Renal cortex interstitium (tissue), 11 donors: Measurements from ENCODE around the gene KCTD20. TPM values are rescaled to one million over a fixed set of nuclear protein-coding genes. Genes with fewer than 3 reads are reported as not detected.
"Not testable (repeated sequence)": the region's sequence is repeated elsewhere in the genome, so short reads cannot be mapped to it uniquely, and the experiment has no call there.

ENCODE experiments used
- DNase-seq, 11 donors: peaks; one replicate each; pipeline ENCODE4 v3.0.0-alpha.2; 2013; ENCODE audit warnings: low read depth in 9 of 11, low spot score in 4 of 11; ENCODE audit errors: extremely low read depth in 1 of 11
- polyA plus RNA-seq, 3 donors: library from polyadenylated mRNA; unstranded; fragments of 120-200 nt; gene quantifications; one replicate each; pipeline ENCODE4 v1.2.1, GENCODE V29; 2013; ENCODE audit not compliant: insufficient read length in 3 of 3

Gene KCTD20
- polyA plus RNA-seq, 3 donors: 49.2 to 61.4 (median 51.6) TPM

DNA sequence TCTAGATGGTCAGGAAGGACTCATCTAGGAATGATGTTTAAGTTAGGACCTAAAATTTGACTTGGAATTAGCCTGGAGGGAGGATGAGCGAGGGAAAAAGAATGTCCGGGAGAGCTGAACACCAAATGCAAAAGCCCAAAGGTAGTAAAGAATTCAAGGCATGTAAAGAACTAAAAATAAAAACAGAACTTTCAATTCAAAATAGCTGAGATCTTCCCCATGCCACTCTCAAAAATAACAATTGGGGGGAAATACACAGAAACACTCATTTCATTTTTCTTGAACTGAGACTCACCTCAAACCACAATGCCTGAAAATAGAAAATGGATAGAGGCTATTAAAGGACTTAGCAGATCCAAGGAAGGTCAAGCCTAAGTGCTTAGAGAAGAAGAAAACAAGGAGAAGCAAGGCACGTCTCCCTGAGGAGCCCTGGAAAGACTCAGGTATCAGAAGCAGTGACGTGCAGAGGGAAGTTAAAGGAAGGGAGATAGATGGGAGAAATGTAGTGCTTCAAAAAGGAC is 10.6 kb upstream of the KCTD20 start:
- no peak for DNase-seq

DNA sequence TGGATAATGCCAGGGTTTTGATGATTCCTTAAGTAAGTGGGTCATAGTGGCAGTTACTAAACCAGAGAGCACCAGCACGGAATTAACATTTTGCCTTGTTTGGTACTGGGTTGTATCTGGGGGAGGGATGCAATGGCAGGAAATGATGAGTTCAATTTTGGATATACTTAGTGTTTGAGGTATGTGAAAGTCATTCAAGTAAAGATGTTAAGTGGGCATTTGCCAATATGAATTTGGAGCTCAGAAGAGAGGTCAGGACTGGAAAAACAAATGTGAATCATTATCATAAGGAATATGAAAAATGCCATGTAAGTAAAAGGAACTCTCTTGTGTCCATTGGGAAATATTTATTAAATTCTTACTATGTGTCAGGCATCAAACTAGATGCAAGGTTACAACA is 6.3 kb upstream of the KCTD20 start:
- DNase-seq: no peak

DNA sequence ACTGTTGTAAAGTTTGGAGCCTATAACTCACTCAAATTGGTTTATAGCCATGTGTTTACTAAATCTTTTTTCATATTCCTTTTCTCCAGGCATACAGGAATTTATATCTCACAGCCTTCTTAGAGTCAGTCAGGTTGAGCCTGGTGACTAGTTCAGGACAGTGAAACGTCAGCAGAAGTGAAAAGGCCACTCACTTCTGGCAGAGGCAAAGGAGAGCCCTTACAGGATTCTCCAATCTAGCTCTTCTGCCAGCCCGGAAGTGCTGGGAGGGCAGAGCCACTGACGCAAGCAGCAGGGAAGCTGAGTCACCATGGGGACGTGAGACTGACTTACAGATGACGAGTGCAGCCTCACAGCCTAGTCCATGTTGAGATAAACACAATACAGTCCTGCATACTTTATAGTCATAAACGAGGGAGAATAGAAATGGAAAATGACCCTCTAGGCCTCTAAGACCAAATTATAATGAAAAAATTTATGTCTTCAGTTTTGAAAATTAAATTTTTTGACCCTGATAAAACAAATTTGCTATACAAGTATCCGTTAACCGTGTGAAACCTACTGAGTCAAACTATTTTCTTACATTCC is 1.4 kb upstream of the KCTD20 start:
- peak in 5 of 11 donors; percentile 25 to 63 (median 50) for DNase-seq

DNA sequence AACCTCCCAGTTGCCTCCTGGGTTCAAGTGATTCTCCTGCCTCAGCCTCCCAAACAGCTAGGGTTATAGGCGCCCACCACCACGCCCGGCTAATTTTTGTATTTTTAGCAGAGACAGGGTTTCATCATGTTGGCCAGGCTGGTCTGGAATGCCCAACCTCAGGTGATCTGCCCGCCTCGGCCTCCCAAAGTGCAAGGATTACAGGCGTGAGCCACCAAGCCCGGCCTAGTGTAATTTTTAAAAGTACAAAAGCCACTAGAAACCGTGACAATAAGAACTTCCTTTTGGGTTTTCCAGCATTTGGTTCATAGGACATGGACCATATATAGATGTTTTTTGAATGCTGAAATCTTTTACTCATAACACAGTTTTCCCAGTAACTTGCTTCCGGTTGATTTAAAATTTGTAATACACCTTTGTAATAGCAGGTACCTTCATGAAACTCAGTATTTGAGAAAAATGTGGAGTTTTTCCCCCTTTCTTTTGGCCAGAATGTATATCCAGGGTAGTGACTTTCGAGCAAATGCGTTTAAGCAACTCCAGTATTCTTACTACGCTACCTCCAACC is 613 bp upstream of the KCTD20 start:
- no peak for DNase-seq

DNA sequence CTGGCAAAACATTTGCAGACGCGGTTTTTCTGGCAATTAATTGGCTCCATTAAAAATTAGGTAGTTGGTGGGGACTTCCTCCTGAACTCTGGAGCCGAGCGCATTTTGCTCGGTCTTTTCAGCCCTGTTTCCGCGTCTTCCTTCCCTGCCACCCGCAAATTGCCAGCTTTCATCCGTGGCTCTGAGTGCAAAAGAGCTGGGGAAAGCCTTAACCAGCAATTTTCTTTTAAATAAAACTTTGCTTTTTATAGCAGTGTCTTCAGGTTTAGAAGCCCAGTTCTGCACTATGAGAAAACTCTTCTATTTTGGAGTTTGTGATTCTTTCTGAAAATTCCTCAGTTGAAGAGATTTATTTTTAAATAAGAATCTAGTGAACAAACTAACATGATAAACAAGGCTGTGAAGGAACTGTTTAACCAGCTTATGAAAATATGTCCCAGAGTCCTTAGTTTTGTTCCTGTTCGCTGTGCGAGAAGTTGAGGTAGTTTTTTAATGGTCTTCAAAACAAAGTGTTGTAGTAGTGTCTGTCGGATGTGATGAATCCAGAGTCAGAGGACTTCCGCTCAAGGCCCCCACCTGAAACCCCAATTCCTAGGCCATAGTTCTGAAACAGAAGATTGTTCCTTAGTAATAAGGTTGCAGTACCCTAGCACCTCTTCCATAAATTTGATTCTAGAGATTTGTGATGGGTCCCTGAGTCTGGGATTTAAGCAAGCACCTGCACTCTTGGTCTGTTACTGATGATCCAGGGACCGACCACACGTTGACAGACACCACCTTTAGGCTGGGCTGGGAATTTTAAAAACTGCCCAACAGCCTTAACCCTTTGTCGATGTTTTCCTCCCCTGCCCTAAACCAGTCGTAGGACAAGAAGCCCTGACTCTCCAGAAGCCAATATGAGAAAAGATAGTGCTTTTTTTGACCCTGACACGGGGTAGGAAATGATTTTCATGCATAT is 950 bp downstream of the KCTD20 start:
- peak in 1 of 11 donors; percentile 6 for DNase-seq

DNA sequence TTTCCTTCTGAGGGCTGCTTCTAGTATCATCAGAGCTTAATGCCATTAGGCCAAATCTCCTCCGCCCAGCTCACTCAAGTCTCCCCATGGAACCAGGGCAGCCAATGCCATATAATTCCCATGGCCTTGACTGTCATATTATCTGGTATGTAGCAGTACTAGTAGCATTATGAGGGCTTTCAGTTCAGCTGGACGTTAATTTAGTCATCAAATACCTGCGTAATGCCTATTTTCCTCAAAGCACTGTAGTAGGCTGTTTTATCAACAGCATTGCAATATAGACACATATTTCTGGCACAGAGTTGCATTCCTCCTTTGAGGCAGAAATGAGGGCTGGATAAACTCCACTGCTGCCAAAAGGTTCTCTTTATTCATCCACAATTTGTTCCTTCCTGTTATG is 1.7 kb downstream of the KCTD20 start:
- no peak for DNase-seq

DNA sequence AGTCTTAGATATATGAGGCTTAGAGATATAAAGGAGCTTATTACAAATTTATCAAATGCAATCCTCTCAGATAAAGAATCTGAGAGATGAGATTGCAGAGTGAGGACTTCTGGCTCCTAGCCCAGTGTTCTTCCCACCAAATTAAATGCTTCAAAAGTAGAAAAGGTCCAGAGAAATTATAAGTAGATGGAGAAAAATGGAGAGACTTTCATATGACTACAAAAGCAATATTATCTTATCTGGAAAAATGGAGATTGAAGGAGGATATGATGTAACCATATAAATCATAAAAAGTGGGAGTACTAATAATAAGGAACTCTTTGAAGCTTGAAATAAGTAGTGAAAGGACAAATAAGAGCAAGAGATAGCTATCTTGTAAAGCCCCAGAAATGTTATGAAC is 2.8 kb downstream of the KCTD20 start:
- DNase-seq: no peak

DNA sequence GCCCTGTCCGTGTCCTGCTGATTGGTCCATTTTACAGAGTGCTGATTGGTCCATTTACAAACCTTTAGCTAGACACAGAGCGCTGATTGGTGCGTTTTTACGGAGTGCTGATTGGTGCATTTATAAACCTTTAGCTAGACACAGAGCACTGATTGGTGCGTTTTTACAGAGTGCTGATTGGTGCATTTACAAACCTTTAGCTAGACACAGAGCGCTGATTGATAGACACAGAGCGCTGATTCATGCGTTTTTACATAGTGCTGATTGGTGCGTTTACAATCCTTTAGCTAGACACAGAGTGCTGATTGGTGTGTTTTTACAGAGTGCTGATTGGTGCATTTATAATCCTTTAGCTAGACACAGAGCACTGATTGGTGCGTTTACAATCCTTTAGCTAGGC is 6.4 kb downstream of the KCTD20 start:
- DNase-seq: not testable (repeated sequence)

DNA sequence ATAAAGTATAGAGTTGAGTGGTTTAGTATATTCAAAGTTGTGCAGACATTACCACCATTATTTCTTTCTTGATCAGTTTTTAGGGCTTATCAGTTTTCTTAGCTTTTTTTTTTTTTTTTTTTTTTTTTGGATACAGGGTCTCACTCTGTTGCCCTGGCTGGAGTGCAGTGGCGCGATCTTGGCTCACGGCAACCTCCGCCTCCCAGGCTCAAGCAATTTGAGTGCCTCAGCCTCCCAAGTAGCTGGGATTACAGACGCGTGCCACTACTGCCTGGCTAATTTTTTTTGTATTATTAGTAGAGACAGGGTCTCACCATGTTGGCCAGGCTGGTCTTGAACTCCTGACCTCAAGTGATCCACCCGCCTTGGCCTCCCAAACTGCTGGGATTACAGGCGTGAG is 10.1 kb downstream of the KCTD20 start:
- DNase-seq: not testable (repeated sequence)

DNA sequence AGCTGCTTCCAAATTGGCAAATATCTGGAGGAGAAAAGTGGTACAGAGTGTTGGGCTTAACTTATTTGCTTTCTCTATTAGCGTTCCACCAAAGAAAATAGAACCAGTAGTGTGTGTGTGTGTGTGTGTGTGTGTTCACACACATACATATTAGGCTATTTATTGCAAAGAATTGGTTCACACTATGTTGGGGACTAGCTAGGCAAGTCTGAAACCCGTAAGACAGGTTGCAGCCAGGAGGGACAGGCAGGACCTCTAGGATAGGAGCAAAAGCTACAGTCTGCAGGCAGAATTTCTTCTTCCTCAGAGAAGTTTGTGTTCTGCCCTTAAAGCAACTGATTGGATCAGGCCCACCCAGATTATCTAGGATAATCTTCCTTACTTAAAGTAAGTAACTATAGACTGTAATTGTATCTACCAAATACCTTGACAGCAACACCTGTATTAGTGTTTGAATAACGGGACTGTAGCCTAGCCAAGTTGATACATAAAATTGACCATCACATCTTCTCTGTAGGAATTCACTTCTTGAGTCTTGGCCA is 12.8 kb downstream of the KCTD20 start:
- no peak for DNase-seq

DNA sequence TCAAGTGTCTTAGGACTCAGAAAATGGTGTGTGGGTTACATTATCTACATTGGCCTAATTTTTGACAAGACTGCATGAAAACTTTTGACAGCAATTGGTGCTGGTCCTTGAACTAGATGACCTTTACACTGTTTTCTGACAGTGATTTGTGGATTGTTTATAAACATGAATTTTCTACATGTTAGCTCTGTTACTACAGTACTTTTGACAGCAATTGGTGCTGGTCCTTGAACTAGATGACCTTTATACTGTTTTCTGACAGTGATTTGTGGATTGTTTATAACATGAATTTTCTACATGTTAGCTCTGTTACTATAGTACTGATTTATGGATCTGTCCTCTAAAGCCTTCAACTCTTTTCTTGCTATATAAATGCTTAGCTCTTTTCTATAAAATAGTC is 16.7 kb downstream of the KCTD20 start:
- DNase-seq: peak in 2 of 11 donors; percentile 13 to 17

DNA sequence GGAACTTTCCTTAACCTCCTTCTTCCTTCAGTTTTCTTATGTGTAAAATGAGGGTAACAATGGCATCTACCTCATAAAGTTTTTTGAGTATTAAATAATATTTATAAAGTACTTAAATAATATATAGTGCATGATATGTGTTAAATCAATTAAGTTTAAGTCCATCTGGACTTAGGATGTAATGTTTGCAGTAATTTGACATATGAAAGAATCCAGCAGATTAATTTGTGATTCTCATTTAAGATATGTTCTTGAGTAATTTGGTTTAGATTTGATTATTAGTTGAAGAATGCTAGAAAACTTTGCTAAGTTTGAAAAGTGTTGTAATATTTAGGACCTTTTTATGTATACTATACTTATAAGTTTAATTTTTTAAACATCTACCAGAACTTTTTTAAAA is 18.1 kb downstream of the KCTD20 start:
- no peak for DNase-seq

DNA sequence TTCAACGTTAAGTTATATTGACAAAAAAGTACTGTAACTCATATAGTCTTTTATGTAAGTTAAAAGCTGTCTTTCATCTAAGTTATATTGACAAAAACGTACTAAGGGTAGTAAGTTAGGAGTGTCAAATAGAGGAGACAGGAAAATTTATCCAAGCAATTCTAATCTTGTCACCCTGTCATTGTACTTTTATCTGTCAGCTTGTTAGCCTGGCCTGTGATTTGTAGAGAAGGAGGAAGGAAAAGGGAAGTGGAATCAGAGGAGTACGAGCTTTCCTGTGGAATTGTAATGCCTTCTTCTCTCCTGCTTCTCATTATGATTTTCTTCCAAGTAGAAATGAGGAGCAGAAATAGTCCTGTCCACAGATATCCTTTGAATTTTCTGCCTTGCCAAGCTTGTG is 18.8 kb downstream of the KCTD20 start:
- no peak for DNase-seq

DNA sequence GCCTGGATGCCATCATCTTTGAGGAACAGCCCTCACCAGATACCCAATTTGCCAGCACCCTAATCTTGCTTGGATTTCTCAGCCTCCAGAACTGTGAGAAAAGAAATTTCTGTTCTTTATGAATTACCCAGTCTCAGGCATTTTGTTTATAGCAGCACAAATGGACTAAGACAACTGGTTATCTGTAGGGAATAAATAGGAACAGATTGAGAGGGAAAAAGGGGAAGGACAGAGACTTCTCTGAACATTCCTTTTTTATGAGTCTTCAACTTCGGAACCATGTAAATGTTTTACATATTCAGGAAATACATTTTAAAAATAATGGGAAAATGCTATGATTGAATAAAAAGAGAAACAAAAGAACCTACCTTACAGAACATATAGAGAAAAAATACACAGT is 20.9 kb downstream of the KCTD20 start:
- no peak for DNase-seq

DNA sequence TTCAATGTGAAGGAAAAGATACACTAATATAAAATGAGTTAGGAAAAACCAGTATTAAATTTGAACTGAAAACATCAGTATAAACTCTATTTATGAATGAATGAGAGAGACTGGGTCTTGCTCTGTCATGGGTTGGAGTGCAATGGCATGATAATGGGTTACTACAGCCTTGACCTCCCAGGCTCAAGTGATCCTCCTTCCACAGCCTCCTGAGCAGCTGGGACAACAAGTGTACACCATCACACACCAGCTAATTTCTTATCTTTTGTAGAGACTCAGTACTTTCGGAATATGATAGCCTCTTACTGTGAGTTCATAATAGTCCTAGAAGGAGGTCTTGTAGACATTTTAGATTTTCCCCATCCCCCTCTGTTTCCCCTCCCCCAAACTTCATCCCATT is 21.4 kb downstream of the KCTD20 start:
- DNase-seq: no peak

DNA sequence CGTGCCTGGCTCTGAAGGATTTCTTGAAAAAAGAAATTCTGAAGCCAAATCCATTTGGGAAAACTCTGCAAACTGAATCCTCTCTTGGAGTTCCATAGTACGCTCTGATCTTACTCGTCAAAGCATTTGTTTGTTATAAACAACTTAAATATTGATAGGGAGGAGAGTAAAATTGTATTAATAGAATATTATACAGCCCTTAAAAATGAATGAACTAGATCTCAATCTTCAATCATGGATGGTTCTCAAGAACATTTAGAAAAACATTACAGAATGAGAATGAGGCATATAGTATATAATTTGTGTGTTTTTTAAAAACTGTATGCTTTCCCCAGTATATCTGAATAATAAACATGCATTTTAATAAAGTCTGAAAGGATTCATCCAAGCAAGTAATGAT is 24.8 kb downstream of the KCTD20 start:
- no peak for DNase-seq

DNA sequence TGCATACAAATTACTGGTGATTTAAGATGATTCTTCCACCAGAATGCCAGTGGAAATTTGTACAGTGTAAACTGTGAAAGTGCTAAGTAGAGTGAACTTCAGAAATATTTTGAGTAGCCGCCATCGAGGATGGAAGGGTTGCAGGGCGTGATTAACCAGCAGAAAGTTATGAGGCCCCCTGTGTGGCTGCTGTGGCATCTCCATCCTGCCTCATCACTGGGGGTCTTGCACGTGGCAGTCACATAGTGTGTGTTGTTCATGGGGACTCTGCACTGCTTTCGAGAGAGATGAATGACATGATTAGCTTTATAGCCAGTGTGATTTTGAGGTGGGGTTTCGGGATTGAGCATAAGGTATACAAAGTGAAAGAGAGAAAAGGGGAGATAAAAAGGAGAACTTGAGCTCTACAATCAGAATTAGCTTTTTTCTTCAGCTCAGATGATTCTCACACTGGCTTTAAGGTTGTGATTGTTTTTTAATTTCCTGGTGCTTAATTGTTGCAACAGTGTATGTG is 26.4 kb downstream of the KCTD20 start:
- DNase-seq: no peak

DNA sequence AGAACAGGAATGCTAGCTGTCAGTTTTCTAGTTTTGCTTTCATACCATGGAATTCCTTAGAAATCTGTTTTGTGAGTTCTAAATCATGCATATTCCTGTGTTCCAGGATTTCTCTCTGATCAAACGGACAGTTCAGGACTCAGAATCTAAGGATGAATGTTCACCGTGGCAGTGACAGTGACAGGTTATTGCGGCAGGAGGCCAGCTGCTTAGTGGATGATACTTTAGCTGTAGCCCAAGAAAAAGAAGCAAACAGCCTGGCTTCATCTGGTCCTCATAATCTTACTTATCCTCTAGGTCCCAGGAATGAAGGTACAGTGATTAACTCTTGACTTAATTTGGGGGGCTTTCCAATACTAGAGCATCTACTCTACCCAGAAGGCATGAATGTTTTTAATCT is 27.1 kb downstream of the KCTD20 start:
- DNase-seq: no peak

DNA sequence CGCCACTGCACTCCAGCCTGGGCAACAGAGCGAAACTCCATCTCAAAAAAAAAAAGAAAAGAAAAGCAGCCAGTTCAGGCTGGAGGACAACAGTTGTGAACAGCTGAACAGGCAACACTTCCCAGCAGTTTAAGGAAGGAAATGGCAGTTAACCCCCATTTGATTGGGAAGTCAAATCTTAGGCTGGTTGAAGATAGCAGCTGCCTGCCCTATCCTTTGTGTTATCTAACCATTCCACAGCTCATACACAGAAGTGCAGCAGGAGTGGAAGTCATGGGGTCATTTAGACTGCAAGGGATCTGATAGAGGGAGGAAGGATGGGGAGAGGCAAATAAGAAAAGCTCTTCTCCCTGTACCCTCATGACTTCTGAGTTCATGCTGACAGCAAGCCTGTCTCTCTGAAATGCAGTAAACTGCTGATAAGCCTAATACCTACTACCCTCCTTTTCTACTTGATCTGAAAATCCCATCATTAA is 35.3 kb downstream of the KCTD20 start:
- DNase-seq: no peak
